Brain microvascular endothelial cell (primary cell): ENCODE results near the gene PSMF1.

Source experiments
- DNase-seq: peaks from one replicate; pipeline ENCODE4 v3.0.0-alpha.2; 2020
- H3K27ac ChIP-seq: fragments of 250-450 bp; sonication (Bioruptor Pico); 2 replicates; pipeline ENCODE4 v1.5.1; 2020; ENCODE audit warnings: mild to moderate bottlenecking, moderate library complexity
- H3K27me3 ChIP-seq: fragments of 250-450 bp; sonication (Bioruptor Pico); replicated peaks from 2 replicates; pipeline ENCODE4 v1.5.1; 2020; ENCODE audit warnings: mild to moderate bottlenecking
- H3K36me3 ChIP-seq: fragments of 250-450 bp; sonication (Bioruptor Pico); replicated peaks from 2 replicates; pipeline ENCODE4 v1.5.1; 2020; ENCODE audit warnings: mild to moderate bottlenecking
- H3K4me3 ChIP-seq: 2 replicates; pipeline ENCODE4 v1.5.1; 2011; ENCODE audit warnings: low read depth, mild to moderate bottlenecking, control low read depth, low read length, moderate library complexity
- CTCF ChIP-seq: IDR thresholded peaks from 2 replicates; pipeline ENCODE4 v1.5.1; 2011; ENCODE audit warnings: low read depth, mild to moderate bottlenecking, moderate library complexity, low read length, control low read depth, inconsistent platforms; ENCODE audit errors: missing control alignments
- in situ Hi-C: cut with HindIII; loops from 2 replicates; pipeline ENCODE4 v1.10.0; 2017; ENCODE audit warnings: low sequenced_read_pairs, low pct_ligation_motif_present

The PSMF1 gene

GRCh38 chr20:1191299-1191698, 72.9 kb downstream of the PSMF1 start:
- peaks cover 7% of the 10 kb centered on the region for H3K27me3 ChIP-seq
- in situ Hi-C loops, result no loop called here

GRCh38 chr20:1195226-1195625, 76.8 kb downstream of the PSMF1 start:
- in situ Hi-C loops, result no loop called here
- Histone ChIP-seq H3K27ac (no peak overlapping the region), H3K4me3 (no peak overlapping the region), H3K36me3 (no peaks in the 10 kb centered on the region), H3K27me3 (peaks cover 3% of the 10 kb centered on the region)
- TF ChIP-seq CTCF, result no peak
- DNase-seq, result no peak

More at GRCh38 chr20:1191299-1191698, 72.9 kb downstream of the PSMF1 start:
- TF ChIP-seq CTCF, result no peak
- H3K27ac ChIP-seq, result no peak overlapping the region
- H3K4me3 ChIP-seq, result no peak overlapping the region
- H3K36me3 ChIP-seq, result no peaks in the 10 kb centered on the region
- DNase-seq, result no peak

GRCh38 chr20:1196634-1197033, 78.2 kb downstream of the PSMF1 start:
- no peak for DNase-seq
- Histone ChIP-seq H3K36me3 (no peaks in the 10 kb centered on the region), H3K27ac (no peak overlapping the region), H3K27me3 (no peaks in the 10 kb centered on the region), H3K4me3 (no peak overlapping the region)
- in situ Hi-C loops, result no loop called here
- TF ChIP-seq CTCF, result no peak

GRCh38 chr20:1197801-1198200, 79.4 kb downstream of the PSMF1 start:
- H3K4me3 ChIP-seq, result no peak overlapping the region
- no peaks in the 10 kb centered on the region for H3K36me3 ChIP-seq
- no peak for TF ChIP-seq CTCF
- no peak for DNase-seq
- H3K27ac ChIP-seq, result no peak overlapping the region
- peaks cover 2% of the 10 kb centered on the region for H3K27me3 ChIP-seq
- in situ Hi-C loops, result no loop called here

GRCh38 chr20:1198751-1199150, 80.3 kb downstream of the PSMF1 start:
- peaks cover 3% of the 10 kb centered on the region for H3K27me3 ChIP-seq
- in situ Hi-C loops, result no loop called here

More at GRCh38 chr20:1198751-1199150, 80.3 kb downstream of the PSMF1 start:
- Histone ChIP-seq H3K36me3 (no peaks in the 10 kb centered on the region), H3K27ac (no peak overlapping the region), H3K4me3 (no peak overlapping the region)
- DNase-seq, result no peak
- no peak for TF ChIP-seq CTCF
